SK-N-SH (cell line): Measurements from ENCODE around the gene MCEMP1. TPM values are rescaled to one million over a fixed set of nuclear protein-coding genes. Genes with fewer than 3 reads are reported as not detected.

Experiments
- CTCF ChIA-PET: fragments of 300-600, 350-600 bp; formaldehyde crosslinking; extraction: SDS; loops from one replicate; lab custom pipeline; 2021; lab: Yijun Ruan, JAX
- POLR2A ChIA-PET: fragments of 350-600 bp; sonication (Branson Sonifier 250); formaldehyde crosslinking; extraction: SDS; loops from one replicate; lab custom pipeline; 2020; ENCODE audit warnings: antibody characterized with exemption, inconsistent platforms; lab: Yijun Ruan, JAX
- DNase-seq: peaks from one replicate; pipeline ENCODE4 v3.0.0; 2012
- H2AFZ ChIP-seq: fragments of 200-600 bp; sonication (generic); 2 replicates; pipeline ENCODE4 v1.8.1; 2016; ENCODE audit warnings: antibody characterized with exemption, mild to moderate bottlenecking, low read depth
- H3F3A ChIP-seq: fragments of 200-600 bp; sonication (generic); replicated peaks from 2 replicates; pipeline ENCODE3; 2016; ENCODE audit warnings: antibody characterized with exemption, mild to moderate bottlenecking; ENCODE audit not compliant: insufficient read depth
- H3K27ac ChIP-seq, 2 experiments: fragments of 200-500 bp in 1 of 2; fragments of 200-600 bp in 1 of 2; sonication (Bioruptor generic) in 1 of 2; sonication (generic), shearing (Covaris generic) in 1 of 2; 2 replicates each; pipeline versions ENCODE4 v1.5.1 to v1.6.1; 2014 to 2016; ENCODE audit warnings: low read depth in 2 of 2, inconsistent platforms in 1 of 2, low read length in 1 of 2, mild to moderate bottlenecking in 1 of 2, mixed read lengths in 1 of 2
- H3K27me3 ChIP-seq: fragments of 200-600 bp; sonication (generic), shearing (Covaris generic); 2 replicates; pipeline ENCODE4 v1.6.1; 2016; ENCODE audit warnings: mixed run types; ENCODE audit not compliant: insufficient read depth
- H3K36me3 ChIP-seq, 2 experiments: fragments of 200-500 bp in 1 of 2; fragments of 200-600 bp in 1 of 2; sonication (Bioruptor generic) in 1 of 2; sonication (generic) in 1 of 2; replicated peaks in 1 of 2; 2 replicates each; pipeline versions ENCODE3 to v1.5.1; 2014 to 2016; ENCODE audit warnings: low read length in 1 of 2, mild to moderate bottlenecking in 1 of 2; ENCODE audit not compliant: insufficient read depth in 2 of 2, control insufficient read depth in 1 of 2
- H3K4me1 ChIP-seq, 2 experiments: fragments of 200-500 bp in 1 of 2; fragments of 200-600 bp in 1 of 2; sonication (Bioruptor generic) in 1 of 2; sonication (generic), shearing (Covaris generic) in 1 of 2; 2 replicates each; pipeline versions ENCODE4 v1.5.1 to v1.6.1; 2014 to 2016; ENCODE audit warnings: low read depth in 1 of 2, low read length in 1 of 2, mixed run types in 1 of 2; ENCODE audit not compliant: insufficient read depth in 2 of 2, control insufficient read depth in 1 of 2
- H3K4me2 ChIP-seq: fragments of 200-600 bp; sonication (generic), shearing (Covaris generic); 2 replicates; pipeline ENCODE4 v1.6.1; 2017; ENCODE audit warnings: mixed run types
- H3K4me3 ChIP-seq, 2 experiments: fragments of 200-500 bp in 1 of 2; fragments of 200-600 bp in 1 of 2; sonication (Bioruptor generic) in 1 of 2; sonication (generic), shearing (Covaris generic) in 1 of 2; 2 replicates each; pipeline versions ENCODE4 v1.5.1 to v1.8.1; 2014 to 2016; ENCODE audit warnings: low read depth in 2 of 2, inconsistent platforms in 1 of 2, low read length in 1 of 2, mild to moderate bottlenecking in 1 of 2, mixed read lengths in 1 of 2, moderate library complexity in 1 of 2
- H3K79me2 ChIP-seq: fragments of 200-600 bp; sonication (generic); 2 replicates; pipeline ENCODE4 v1.8.1; 2017; ENCODE audit warnings: mild to moderate bottlenecking; ENCODE audit not compliant: insufficient read depth
- H3K9ac ChIP-seq: fragments of 200-600 bp; sonication (generic); 2 replicates; pipeline ENCODE4 v1.6.1; 2017; ENCODE audit warnings: mixed run types
- H3K9me2 ChIP-seq: fragments of 200-600 bp; sonication (generic); 2 replicates; pipeline ENCODE4 v1.6.1; 2017; ENCODE audit warnings: mixed run types
- H3K9me3 ChIP-seq: fragments of 200-600 bp; sonication (generic); 2 replicates; pipeline ENCODE4 v1.6.1; 2017; ENCODE audit warnings: mixed run types, mild to moderate bottlenecking, moderate library complexity
- H4K20me1 ChIP-seq: fragments of 200-600 bp; sonication (generic); 2 replicates; pipeline ENCODE4 v1.6.1; 2017; ENCODE audit warnings: mild to moderate bottlenecking, mixed run types; ENCODE audit not compliant: insufficient read depth
- EZH2phosphoT487 ChIP-seq: fragments of 200-600 bp; sonication (generic); IDR thresholded peaks from 2 replicates; pipeline ENCODE4 v1.6.1; 2017; ENCODE audit warnings: low read depth, mixed run types, mild to moderate bottlenecking, antibody characterized with exemption, moderate library complexity, borderline replicate concordance
- GABPA ChIP-seq: IDR thresholded peaks from 2 replicates; pipeline ENCODE4 v1.4.0; 2012; ENCODE audit warnings: low read depth, mild to moderate bottlenecking
- GATA2 ChIP-seq: sonication (generic); formaldehyde crosslinking; IDR thresholded peaks from 2 replicates; pipeline ENCODE4 v1.5.0; 2020; ENCODE audit warnings: mild to moderate bottlenecking, missing genetic modification reagents
- IRF3 ChIP-seq: fragments of 150-350 bp; IDR thresholded peaks from 2 replicates; pipeline ENCODE4 v1.6.1; 2016; ENCODE audit warnings: mild to moderate bottlenecking, low read depth, low read length
- MAX ChIP-seq: IDR thresholded peaks from 2 replicates; pipeline ENCODE4 v1.4.0; 2012; ENCODE audit warnings: low read depth
- MXI1 ChIP-seq: IDR thresholded peaks from 2 replicates; pipeline ENCODE4 v1.6.1; 2012; ENCODE audit warnings: mild to moderate bottlenecking, low read depth, low read length, improper control_type of control experiment
- NFIC ChIP-seq: IDR thresholded peaks from 2 replicates; pipeline ENCODE4 v1.4.0; 2012; ENCODE audit warnings: borderline replicate concordance
- NRF1 ChIP-seq: IDR thresholded peaks from 2 replicates; pipeline ENCODE4 v1.6.1; 2012; ENCODE audit warnings: low read depth, mild to moderate bottlenecking, low read length
- POLR2AphosphoS5 ChIP-seq: IDR thresholded peaks from 2 replicates; pipeline ENCODE4 v1.6.1; 2012; ENCODE audit warnings: low read depth, low read length
- REST ChIP-seq: IDR thresholded peaks from 2 replicates; pipeline ENCODE4 v1.6.1; 2012; ENCODE audit warnings: mild to moderate bottlenecking, low read depth, low read length, moderate library complexity
- SMC3 ChIP-seq: IDR thresholded peaks from 2 replicates; pipeline ENCODE4 v1.6.1; 2012; ENCODE audit warnings: low read depth, low read length, improper control_type of control experiment
- WGBS: methylation state at CpG from one replicate; pipeline ENCODE4 v1.1.6; 2017; ENCODE audit warnings: low lambda C conversion rate; 5-methylcytosine and 5-hydroxymethylcytosine counted together
- polyA plus RNA-seq, 3 experiments: library from polyadenylated mRNA; depleted of rRNA; stranded (reverse); fragments of >200 nt; gene quantifications; 2 replicates each; pipeline ENCODE4 v1.2.3, GENCODE V29; 2012

MCEMP1 gene
- polyA plus RNA-seq, 1 of the 3 experiments (the other 2 are of a cell fraction) = not detected

GRCh38 chr19:7655581-7655980 lies 21.3 kb upstream of the MCEMP1 start (continued):
- TF ChIP-seq REST (no peak), MAX (no peak), POLR2AphosphoS5 (no peak), NRF1 (no peak), GABPA (no peak)

GRCh38 chr19:7657131-7657751 lies 19.6 kb upstream of the MCEMP1 start:
- POLR2A ChIA-PET = no interaction called here
- H3K9me2 ChIP-seq = no peaks in the 10 kb centered on the region
- no peak for TF ChIP-seq GATA2
- no peak for TF ChIP-seq SMC3
- TF ChIP-seq EZH2phosphoT487 = no peak
- TF ChIP-seq NFIC = no peak
- no peak for TF ChIP-seq GABPA
- TF ChIP-seq IRF3 = no peak
- TF ChIP-seq MXI1 = no peak
- no peaks in the 10 kb centered on the region for H3F3A ChIP-seq
- no peak overlapping the region for H3K9ac ChIP-seq
- no peaks in the 10 kb centered on the region for H3K9me3 ChIP-seq
- H3K4me2 ChIP-seq = no peak overlapping the region
- no peaks in the 10 kb centered on the region for H3K36me3 ChIP-seq
- no peak for DNase-seq
- no peak overlapping the region for H2AFZ ChIP-seq
- no peaks in the 10 kb centered on the region for H4K20me1 ChIP-seq
- no peak overlapping the region for H3K4me3 ChIP-seq
- no peak overlapping the region for H3K27ac ChIP-seq
- H3K4me1 ChIP-seq = peaks cover 0 to 2% of the 10 kb centered on the region in 2 experiments; a peak in 1 of 4 replicates
- no peaks in the 10 kb centered on the region for H3K79me2 ChIP-seq
- 40% methylated on average over 11 of the region's 14 CpGs for WGBS
- CTCF ChIA-PET = interaction anchor here (0.6 to 3.6 kb wide), 6 partner anchors 12 to 509 kb away, joined by 3 to 17 read pairs (median 6); partner anchors contain the start of gene TRAPPC5
- peaks cover 17% of the 10 kb centered on the region for H3K27me3 ChIP-seq
